Endothelial cell of umbilical vein (primary cell): ENCODE measurements around the gene PDGFRB. TPM values are rescaled to one million over a fixed set of nuclear protein-coding genes. Genes with fewer than 3 reads are reported as not detected.

Source experiments
- BruUV-seq: library from RNA; stranded (reverse); fragments of 400-500 nt; replicated peaks from 2 replicates; lab custom pipeline; 2021; lab: Mats Ljungman, UMichigan
- CTCF ChIA-PET: fragments of 300-600, 350-600 bp; sonication (Branson Sonifier 250); formaldehyde crosslinking; loops from one replicate; lab custom pipeline; 2021; ENCODE audit warnings: antibody characterized with exemption, inconsistent platforms; lab: Charles Lee
- POLR2A ChIA-PET: fragments of 300-600, 350-600 bp; sonication (Branson Sonifier 250); formaldehyde crosslinking; loops from one replicate; lab custom pipeline; 2021; ENCODE audit warnings: antibody characterized with exemption, inconsistent platforms; lab: Charles Lee
- DNase-seq: peaks from one replicate; pipeline ENCODE4 v3.0.0-alpha.2; 2011; ENCODE audit warnings: low read depth, low spot score
- FAIRE-seq: peaks from 2 replicates; lab custom pipeline; 2011; peaks lifted over from hg19 to GRCh38; lab: Jason Lieb, UNC
- H2AFZ ChIP-seq: 2 replicates; pipeline ENCODE4 v1.6.0; 2012; ENCODE audit warnings: low read depth, low read length, control low read depth, inconsistent platforms
- H3K27ac ChIP-seq: 2 replicates; pipeline ENCODE4 v1.5.1; 2011; ENCODE audit warnings: low read depth, mild to moderate bottlenecking, control low read depth, low read length, moderate library complexity; ENCODE audit not compliant: insufficient read depth
- H3K27me3 ChIP-seq, 2 experiments: 2 replicates each; pipeline versions ENCODE4 v1.6.0 to v1.6.1; 2011; ENCODE audit warnings: low read length in 2 of 2, mixed read lengths in 1 of 2; ENCODE audit not compliant: control insufficient read depth in 2 of 2, insufficient read depth in 2 of 2
- H3K36me3 ChIP-seq, 2 experiments: 2 replicates in 1 of 2; 3 replicates in 1 of 2; pipeline ENCODE4 v1.5.1; 2011; ENCODE audit warnings: low read length in 2 of 2, mild to moderate bottlenecking in 1 of 2, moderate library complexity in 1 of 2; ENCODE audit not compliant: control insufficient read depth in 2 of 2, insufficient read depth in 2 of 2; ENCODE audit errors: extremely low read depth in 1 of 2
- H3K4me1 ChIP-seq: 3 replicates; pipeline ENCODE4 v1.5.1; 2011; ENCODE audit warnings: mild to moderate bottlenecking, low read length; ENCODE audit not compliant: control insufficient read depth, insufficient read depth; ENCODE audit errors: extremely low read depth
- H3K4me2 ChIP-seq: 2 replicates; pipeline ENCODE4 v1.6.1; 2011; ENCODE audit warnings: low read length, control low read depth, mixed read lengths; ENCODE audit not compliant: insufficient read depth
- H3K4me3 ChIP-seq, 3 experiments: fragments of 200-600 bp in 1 of 3; sonication (generic), shearing (Covaris generic) in 1 of 3; replicated peaks in 1 of 3; 2 replicates each; pipeline ENCODE4 v1.5.1; 2011 to 2016; ENCODE audit warnings: control low read depth in 3 of 3, low read length in 3 of 3, mild to moderate bottlenecking in 2 of 3, inconsistent platforms in 1 of 3, low read depth in 1 of 3, moderate library complexity in 1 of 3; ENCODE audit not compliant: insufficient read depth in 1 of 3
- H3K79me2 ChIP-seq: 2 replicates; pipeline ENCODE4 v1.6.0; 2012; ENCODE audit warnings: low read length, inconsistent platforms; ENCODE audit not compliant: control insufficient read depth, insufficient read depth
- H3K9ac ChIP-seq: replicated peaks from 2 replicates; pipeline ENCODE3; 2011; ENCODE audit warnings: low read length, control low read depth; ENCODE audit not compliant: insufficient read depth; ENCODE audit errors: extremely low read depth
- H3K9me1 ChIP-seq: replicated peaks from 3 replicates; pipeline ENCODE4 v1.6.0; 2011; ENCODE audit warnings: mild to moderate bottlenecking, low read length; ENCODE audit not compliant: control insufficient read depth, insufficient read depth; ENCODE audit errors: extremely low read depth
- H3K9me3 ChIP-seq: replicated peaks from 2 replicates; pipeline ENCODE4 v1.5.1; 2012; ENCODE audit warnings: low read length, inconsistent platforms; ENCODE audit not compliant: control insufficient read depth, insufficient read depth
- H4K20me1 ChIP-seq: replicated peaks from 2 replicates; pipeline ENCODE3; 2011; ENCODE audit warnings: mild to moderate bottlenecking, low read length; ENCODE audit not compliant: control insufficient read depth, insufficient read depth; ENCODE audit errors: extremely low read depth
- CTCF ChIP-seq, 2 donors: IDR thresholded peaks; 1 replicate in 1 of 2; 2 replicates in 1 of 2; pipeline ENCODE4 v1.5.1; 2011; ENCODE audit warnings: low read length in 2 of 2, mild to moderate bottlenecking in 2 of 2, moderate library complexity in 2 of 2, control low read depth in 1 of 2, inconsistent platforms in 1 of 2, low read depth in 1 of 2; ENCODE audit not compliant: insufficient read depth in 1 of 2; ENCODE audit errors: extremely low read depth in 1 of 2
- EZH2 ChIP-seq: IDR thresholded peaks from 2 replicates; pipeline ENCODE4 v1.6.1; 2012; ENCODE audit warnings: borderline replicate concordance, low read depth, mild to moderate bottlenecking, moderate library complexity, low read length, inconsistent platforms; ENCODE audit not compliant: severe bottlenecking
- JUN ChIP-seq: IDR thresholded peaks from 2 replicates; pipeline ENCODE4 v1.6.1; 2011; ENCODE audit warnings: borderline replicate concordance, low read depth; ENCODE audit not compliant: insufficient read length, insufficient read depth
- MAX ChIP-seq: IDR thresholded peaks from 2 replicates; pipeline ENCODE4 v1.6.1; 2011; ENCODE audit not compliant: insufficient read depth, insufficient read length
- POLR2AphosphoS5 ChIP-seq: IDR thresholded peaks from 2 replicates; pipeline ENCODE4 v1.6.1; 2012; ENCODE audit warnings: low read depth, mild to moderate bottlenecking, control low read depth, low read length, moderate library complexity; ENCODE audit not compliant: insufficient read depth
- dilution Hi-C: fragments of 300-500 bp; cut with MboI; formaldehyde crosslinking; loops from one replicate; pipeline ENCODE4 v1.15.0; 2019; ENCODE audit warnings: low sequenced_read_pairs; ENCODE audit not compliant: extremely low pct_ligation_motif_present
- intact Hi-C: fragments of 100-400 bp; cut with micrococcal nuclease; formaldehyde crosslinking; loops from one replicate; pipeline ENCODE4 v1.10.0; 2022
- polyA plus RNA-seq, 4 experiments: library from polyadenylated mRNA; depleted of rRNA in 3 of 4; stranded (reverse) in 3 of 4; unstranded in 1 of 4; fragments of >200 nt; gene quantifications; 2 replicates each; pipeline versions ENCODE4 v1.2.1 to v1.2.3, GENCODE V29; 2011 to 2012; ENCODE audit warnings: missing spikeins in 1 of 4
- total RNA-seq: library from RNA; stranded (reverse); gene quantifications from 2 replicates; pipeline ENCODE4 v1.2.3, GENCODE V29; 2021

The PDGFRB gene
- total and polyA plus RNA-seq, 2 donors (not counting 3 experiments of a cell fraction or from before 2014, with no cell fraction given): 1.4 to 1.7 TPM

- Histone ChIP-seq H4K20me1 (no peaks in the 10 kb centered on the region), H3K4me3 (no peak overlapping the region), H3K9ac (no peak overlapping the region), H3K4me2 (no peak overlapping the region), H3K9me1 (no peaks in the 10 kb centered on the region), H3K27ac (no peak overlapping the region), H3K27me3 (no peaks in the 10 kb centered on the region), H3K36me3 (no peaks in the 10 kb centered on the region), H2AFZ (no peak overlapping the region), H3K79me2 (no peaks in the 10 kb centered on the region), H3K4me1 (peaks cover 9% of the 10 kb centered on the region), H3K9me3 (no peaks in the 10 kb centered on the region)
- DNase-seq: no peak
- POLR2A ChIA-PET: no interaction called here
- BruUV-seq: no TSS peak
- dilution Hi-C loops: no loop called here
- no peak for TF ChIP-seq JUN
- no peak for TF ChIP-seq MAX
- TF ChIP-seq EZH2: no peak
- no peak for TF ChIP-seq CTCF (IDR thresholded peaks at IDR 0.05; ENCODE audit: extremely low read depth in 1 of 2, insufficient read depth in 1 of 2, low read depth in 1 of 2, low read length in 2 of 2)
- no peak for TF ChIP-seq POLR2AphosphoS5
- FAIRE-seq: no peak
- intact Hi-C loops: no loop called here
- CTCF ChIA-PET: interaction anchor here (0.9 to 1.7 kb wide), 3 partner anchors 10 to 102 kb away, joined by 3 to 4 read pairs (median 3); no protein-coding TSS in a partner anchor
Observed at GRCh38 chr5:150123542-150123941, 32.1 kb downstream of the PDGFRB start.
